Epidermal melanocyte (primary cell): Measurements from ENCODE around the gene KIAA1328.

Source experiments
- DNase-seq: peaks from one replicate; pipeline ENCODE4 v3.0.0; 2011; ENCODE audit warnings: low spot score; ENCODE audit not compliant: insufficient read length

Gene KIAA1328

DNA sequence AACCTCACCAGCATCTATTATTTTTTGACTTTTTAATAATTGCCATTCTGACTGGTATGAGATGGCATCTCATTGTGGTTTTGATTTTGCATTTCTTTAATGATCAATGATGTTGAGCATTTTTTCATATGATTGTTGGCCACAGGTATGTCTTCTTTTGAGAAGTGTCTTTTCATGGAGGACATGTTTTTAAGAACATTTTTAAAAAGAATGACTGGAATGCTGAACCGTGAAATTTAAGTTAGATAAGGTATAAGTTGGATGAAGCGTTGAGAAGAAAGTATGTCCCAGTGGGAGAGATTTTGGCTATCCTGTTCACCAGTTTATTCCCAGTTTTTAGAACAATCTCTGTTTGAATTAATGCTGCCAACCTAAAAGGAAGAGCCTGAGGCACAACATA lies 370.8 kb downstream of the KIAA1328 start:
- no peak for DNase-seq

DNA sequence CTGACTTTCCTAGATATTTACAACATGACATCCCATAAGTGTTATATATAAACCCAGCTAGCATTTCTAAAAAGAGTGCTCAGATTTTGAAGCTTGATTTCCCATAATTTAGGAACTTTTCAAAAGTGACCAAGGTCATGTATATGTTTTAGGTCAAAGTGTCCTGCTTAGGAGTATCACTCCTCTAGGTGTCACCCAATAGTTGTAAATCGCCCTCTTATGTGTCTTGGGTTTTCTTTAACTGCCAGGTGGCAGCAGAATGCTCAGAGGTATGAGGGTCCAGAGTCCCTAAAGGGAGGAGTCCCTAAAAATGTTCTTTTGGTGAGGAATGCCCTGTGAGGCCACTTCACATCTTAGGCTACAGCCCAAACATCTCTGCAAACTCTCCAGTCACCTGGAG lies 378.4 kb downstream of the KIAA1328 start:
- DNase-seq = no peak

DNA sequence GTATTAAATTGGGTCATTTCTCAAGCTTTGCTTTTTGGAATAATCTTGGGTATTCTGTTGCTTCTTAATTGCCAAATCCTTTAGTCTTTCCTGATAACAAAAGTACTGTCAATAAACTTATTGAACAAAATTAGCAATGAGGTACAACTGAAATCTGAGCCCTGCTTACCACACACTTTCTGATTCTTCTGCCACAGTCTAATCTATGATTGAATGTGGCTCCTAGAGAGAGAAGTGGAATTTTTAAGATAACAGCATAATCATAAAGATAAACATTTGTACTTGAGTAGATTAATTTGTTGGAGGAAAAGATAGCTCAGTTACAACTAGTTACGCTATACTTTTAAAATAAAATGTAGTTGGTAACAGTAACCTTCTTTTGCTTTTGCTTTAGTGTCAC lies 381.9 kb downstream of the KIAA1328 start:
- no peak for DNase-seq

DNA sequence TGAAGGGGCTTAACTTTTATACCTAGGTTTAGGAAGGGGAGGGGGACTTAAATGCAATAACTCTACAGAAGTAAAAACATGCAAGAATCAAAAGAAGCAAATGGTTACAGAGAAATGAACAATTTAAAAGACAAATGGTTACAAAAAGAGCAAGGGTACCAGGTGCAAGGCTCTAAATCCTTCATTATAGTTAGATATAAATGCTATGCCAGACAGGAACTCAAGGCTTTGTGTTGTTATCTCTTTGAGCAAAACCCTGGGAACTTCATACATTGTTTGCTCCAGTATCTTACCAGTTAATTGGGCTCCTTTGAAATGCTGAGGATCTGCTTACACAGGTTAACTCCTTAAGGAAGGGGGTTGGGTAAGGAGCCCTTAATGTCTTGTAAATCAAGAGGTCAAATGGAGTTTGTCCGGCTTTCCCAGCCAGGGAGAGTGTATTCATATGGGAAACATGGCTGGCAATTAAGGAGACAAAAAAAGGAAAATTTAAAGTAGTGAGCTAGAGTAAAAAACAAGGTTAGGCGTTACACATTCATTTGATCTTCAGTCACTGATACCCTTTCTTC lies 389.2 kb downstream of the KIAA1328 start:
- DNase-seq = no peak

DNA sequence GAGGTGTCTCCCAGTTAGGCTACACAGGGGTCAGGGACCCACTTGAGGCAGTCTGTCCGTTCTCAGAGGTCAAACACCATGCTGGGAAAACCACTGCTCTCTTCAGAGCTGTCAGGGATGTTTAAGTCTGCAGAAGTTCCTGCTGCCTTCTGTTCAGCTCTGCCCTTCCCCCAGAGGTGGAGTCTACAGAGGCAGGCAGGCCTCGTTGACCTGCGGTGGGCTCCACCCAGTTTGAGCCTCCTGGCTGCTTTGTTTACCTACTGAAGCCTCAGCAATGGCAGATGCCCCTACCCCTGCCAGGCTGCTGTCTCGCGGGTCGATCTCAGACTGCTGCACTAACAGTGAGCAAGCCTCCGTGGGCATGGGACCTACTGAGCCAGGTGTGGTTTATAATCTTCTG lies 390.3 kb downstream of the KIAA1328 start:
- no peak for DNase-seq

DNA sequence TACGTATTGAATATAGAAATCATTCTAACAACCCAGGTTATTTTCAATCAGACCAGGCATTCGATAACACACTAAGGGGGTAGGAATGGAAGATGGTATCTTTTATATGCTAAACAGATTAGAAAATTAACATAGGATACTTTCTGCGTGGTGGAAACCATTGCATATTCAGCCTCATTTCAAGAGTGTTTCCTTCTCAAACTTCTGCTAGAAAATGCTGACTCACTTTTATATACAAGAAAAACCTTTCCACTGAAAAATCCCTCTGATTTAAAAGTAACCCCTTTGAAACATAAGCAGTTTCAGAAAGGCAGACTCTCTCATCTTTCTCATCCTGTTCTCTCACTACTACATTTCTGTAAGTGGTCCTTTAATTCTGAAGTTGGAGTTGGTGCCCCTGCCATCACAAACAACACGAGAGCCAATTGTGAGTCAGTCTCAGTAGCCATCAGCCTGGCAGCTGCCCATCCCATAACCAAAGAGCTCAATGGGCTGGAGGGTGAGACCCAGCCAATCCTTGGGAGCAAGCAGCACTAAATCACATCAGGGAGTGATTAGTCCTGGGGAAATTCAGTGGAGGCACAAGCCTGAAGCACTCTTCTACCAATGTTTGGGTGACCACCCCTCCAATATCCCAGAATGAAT lies 393.5 kb downstream of the KIAA1328 start:
- no peak for DNase-seq

DNA sequence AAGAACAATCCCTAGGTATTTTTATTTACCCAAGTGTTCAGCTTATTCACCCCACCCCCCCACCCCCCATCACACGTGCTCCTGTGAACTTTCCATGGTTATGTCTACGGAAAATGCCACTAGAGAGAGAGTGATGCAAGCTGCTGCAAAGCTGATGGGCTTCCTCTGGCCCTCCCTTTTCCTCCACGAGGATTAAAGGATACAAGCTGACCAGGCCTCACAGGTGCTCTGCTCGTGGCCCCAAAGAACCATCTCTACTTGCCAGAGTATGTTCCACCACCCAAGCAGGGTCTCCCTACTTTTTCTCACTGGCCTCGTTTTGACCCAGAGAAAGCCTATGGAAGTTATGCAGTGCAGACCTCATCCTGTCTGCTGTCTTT lies 394.1 kb downstream of the KIAA1328 start:
- no peak for DNase-seq

DNA sequence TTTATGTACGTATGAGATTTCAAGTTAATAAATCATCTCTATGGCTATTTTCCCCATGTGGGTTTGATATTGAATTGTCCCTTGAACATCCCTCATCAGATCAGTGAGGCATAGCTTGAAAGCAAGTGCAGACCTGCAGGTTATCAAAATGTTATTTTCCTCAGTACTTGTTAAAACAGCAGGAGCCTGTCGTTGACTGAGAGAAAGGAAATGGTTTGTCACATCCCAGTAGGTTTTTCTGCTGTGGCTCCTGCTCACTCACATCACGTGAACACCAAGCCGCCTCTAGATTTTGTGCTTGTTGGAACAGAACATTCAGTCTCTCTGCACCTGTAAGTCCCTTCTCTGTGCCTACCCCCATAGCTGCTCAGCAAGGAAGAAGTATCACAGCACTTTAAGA lies 396.4 kb downstream of the KIAA1328 start:
- DNase-seq = no peak

DNA sequence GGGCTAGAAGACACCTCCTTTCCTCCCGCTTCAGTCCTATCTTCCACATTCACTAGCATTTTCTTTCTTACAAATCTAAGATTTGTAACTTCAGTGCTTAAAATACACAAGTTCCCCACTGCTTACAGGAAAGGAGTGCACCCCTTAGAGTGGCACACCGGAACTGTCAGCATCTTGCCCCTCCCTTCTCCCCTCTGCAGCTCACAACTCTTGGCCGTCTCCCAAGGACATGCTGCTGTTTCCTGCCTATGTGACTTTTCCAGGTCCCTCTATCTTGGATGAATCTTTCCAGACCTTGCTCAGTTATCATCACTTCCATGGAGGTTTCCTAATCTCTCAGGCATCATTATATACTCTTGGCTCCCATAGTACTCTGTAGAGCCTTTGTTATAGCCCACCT lies 401.8 kb downstream of the KIAA1328 start:
- DNase-seq = no peak

DNA sequence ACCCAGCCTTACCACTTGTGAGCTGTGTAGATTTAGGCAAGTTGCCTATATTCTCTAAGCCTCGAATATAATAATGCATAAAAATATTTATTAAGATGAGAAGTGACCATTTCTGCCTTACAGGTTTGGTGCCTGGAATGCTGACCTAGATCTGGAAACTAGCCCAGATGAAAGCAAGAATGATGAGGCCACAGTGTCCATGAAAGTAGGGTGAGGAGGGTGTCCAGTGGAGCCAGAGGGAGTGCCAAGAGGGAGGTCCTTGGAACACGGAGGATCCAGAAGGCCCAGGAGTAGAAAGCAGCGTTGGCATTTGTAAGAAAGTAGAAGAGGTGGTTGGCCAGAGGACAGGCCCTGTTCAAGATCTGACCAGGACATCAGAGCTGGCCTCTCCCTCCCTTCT lies 402.3 kb downstream of the KIAA1328 start:
- no peak for DNase-seq

DNA sequence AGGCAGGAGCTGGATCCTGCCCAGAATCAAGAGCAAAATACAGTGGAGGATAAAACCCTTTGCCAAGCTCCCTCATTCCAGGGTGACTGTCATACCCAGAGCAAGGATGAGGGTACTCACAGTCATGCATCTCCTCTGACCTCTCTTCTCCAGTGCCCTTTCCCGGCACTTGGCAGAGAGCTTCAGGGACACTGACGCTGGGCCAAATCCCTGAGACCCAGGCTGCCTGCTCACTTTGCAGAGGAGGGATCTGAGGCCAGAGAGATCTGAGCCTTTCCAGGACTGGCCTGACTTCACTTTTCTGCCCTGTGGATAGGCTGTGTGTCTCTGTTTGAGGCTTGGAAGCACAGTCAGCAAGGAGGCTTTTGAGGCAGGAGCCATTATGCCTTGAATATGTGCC lies 406.7 kb downstream of the KIAA1328 start:
- no peak for DNase-seq

DNA sequence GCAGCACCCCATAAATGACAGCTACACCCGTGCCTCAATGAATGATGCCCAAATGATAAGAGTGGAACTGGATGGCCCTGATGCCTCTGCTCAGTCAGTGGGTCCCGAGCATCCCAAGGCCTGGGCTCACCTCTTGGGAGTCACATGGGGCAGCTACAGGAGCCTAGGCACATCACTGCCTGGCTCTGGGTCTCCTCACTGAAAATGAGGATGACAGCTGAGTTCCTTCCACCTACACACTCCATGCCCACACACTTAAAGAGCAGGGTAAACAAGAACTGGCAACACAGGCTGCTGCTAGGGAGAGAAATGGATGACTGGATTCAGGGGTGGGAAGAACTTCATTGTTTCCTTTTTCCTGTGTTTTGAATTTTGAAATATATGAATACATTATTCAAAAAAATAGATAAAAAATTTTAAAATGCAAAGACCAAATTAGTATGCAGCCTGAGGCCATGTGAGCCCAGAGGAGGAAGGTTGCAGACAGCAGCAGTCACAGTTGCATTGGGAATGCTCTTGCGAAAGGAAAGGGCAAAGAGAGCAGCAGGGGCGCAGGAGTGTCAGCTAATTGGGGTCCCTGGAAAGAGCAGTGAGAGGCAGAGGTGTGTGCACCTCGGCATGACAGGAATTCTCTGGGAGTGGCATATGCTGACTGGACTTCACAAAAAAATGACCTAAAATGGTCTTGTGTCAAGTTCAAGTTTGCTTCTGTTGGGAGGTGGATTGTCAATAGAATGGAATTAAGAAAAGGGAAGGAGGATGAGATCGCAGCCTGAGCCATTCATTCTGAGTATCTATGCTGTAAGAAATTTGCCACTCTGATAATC lies 409.6 kb downstream of the KIAA1328 start:
- no peak for DNase-seq

DNA sequence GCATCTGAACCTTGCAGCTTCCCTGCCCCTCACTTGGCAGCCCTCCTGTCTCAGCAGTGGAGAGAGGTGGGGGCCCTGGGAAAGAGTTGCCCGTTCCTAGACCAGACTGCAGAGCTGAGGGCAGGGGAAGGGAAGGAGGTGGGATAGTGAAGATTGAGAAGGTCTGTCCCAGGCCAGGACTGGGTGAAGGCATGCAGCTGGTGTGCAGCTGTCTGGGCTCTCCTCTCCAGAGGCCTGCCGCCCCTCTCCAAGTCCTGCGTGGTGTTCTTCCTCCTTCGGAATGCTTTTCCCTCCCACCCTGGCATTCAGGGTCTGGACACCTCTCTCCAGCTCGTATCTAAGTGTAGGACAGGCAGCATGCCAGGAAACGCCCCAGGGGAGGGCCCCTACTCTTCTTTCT lies 413.2 kb downstream of the KIAA1328 start:
- DNase-seq = no peak

DNA sequence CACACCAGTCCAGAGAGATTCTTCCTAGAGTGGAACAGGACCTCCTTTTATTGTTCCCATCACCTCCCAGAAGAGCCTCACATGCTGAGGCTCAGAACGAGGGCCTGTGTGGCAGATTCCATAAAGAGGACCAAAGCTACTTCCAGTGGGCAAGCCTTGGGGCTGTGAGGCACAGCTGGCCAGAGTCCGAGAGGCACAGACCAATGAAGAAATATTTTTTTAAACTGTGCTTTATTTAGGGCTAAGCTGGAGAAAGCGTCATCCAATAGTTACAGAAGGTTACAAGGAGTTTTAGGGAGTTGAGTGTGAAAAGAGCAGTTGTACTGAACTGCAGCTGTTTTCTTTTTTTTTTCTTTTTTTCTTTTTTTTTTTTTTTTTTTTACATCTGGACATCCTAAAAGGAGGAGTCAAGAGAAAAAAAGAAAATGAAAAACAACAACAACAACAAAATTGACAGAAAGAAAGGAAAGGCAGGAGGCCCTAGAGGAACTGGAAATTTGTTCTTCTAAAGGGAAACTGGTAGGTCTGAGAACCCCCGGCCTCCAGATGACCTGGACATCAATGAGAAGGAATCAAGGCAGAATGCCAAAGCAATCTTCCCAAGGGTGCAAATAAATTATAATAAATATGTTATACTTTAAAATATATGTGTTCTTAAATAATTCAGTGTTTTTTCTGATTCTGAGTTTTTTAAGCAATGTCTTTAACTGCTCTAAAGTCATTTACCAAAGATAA lies 414.1 kb downstream of the KIAA1328 start:
- DNase-seq = no peak

DNA sequence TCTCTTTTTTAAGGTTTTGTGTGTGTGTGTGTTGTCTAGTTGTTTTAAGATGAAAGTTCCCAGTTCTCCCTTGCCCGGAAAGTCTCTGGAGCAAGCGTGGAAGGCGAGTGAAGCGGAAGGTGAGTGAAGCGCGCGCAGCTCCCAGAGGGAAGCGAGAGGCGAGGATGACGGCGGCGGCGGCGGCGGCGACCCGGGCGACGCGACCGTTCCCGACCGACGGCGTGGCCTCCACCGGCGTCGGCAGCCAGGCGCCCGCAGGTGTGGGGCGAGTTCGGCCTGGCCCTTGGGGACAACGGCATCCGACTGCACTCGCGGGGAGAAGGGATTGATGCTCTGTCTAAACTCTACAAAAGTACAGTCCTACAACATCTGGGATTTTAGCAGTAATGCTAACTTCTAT lies 414.8 kb downstream of the KIAA1328 start:
- no peak for DNase-seq

DNA sequence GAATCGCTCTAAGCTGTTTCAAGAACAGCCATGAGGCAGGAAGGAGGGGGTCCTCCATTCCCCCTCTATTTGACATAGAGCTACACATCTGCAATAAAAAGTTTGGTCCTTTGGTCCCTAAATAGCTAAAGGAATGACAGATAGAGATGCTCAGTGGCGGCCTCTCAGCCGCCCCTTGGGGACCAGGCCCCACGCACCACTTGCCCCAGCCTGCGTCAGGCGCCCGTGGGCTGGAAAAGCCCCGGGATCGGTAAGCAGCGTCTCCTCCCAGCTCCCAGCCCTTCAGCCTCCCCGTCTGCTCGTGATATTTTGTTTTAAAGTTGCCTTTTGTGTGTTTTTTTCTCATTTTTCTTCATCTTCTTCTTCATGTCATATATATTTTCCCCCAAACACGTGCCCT lies 415.7 kb downstream of the KIAA1328 start:
- DNase-seq = no peak

DNA sequence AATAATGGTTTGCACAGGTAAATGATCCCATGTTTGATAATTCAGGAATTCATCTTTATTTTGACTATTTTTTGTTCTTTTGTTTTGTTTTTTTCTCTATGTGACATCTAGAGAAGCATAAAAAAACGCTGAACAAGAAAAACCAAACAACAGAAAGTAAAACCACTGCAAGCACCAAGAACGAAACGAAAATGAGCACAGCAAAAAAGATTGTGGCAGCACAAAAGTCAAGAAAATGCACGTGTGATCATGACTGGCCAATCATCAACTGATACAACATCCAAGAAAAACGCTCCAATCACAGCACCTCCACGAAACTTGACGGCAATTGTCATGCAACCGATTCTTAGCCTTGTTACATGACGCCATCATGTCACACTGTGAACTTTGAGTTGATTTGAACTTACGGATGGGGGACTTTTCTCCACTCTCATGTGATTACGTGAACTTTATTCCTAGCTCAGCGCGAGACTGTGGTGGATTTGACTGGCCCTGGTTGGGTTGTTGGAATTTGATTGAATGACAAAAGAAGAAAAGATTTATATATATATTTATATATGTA lies 417.9 kb downstream of the KIAA1328 start:
- DNase-seq = no peak

DNA sequence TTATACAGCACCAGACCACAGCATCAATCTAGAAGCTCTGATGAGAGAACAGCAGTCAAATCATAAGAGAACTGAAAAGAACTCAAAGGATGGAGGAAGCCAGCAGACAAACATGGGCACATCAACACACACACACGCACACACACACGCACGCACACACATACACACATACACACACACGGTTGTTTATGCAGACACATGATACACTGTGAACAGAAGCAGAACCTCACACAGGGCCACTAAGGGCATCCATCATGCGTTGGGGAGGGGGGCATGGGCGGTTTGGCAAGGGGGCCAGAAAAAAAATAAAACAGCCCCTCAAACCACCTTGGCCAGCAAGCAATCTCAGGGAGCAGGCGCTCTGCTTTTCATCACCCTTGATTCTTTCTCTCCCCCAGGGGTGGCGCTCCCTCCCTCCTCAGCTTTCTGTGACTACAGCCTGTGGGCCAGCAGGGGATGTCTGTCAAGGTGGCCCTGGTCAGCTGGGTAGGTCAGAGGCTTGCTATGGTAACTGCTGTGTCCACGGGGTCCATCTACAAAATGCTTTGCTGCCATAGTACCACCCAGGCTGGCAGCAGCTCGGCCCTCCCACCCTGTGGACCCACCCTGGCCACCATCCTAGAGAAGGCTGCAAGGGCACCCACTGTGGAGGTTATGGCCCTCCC lies 418.7 kb downstream of the KIAA1328 start:
- no peak for DNase-seq

DNA sequence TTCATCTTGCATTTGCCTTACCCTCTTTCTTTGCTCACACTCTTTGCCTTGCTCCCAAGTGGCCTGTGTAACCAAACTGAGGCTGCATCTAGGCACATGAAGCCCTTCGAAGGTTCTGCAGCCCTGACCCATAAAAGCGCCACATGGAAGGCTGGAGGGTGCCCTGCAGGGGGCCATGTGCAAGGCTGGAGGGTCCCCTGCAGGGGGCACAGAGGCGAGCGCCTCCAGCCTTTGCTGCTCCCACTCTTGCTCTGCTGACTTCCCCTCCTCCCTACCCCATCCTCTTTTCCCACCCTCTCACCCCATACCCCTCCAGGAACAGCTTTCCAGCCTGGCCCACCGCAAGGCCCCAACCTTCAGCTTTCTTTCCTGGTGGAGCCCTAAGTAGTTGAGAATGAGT lies 419.4 kb downstream of the KIAA1328 start:
- DNase-seq = no peak

DNA sequence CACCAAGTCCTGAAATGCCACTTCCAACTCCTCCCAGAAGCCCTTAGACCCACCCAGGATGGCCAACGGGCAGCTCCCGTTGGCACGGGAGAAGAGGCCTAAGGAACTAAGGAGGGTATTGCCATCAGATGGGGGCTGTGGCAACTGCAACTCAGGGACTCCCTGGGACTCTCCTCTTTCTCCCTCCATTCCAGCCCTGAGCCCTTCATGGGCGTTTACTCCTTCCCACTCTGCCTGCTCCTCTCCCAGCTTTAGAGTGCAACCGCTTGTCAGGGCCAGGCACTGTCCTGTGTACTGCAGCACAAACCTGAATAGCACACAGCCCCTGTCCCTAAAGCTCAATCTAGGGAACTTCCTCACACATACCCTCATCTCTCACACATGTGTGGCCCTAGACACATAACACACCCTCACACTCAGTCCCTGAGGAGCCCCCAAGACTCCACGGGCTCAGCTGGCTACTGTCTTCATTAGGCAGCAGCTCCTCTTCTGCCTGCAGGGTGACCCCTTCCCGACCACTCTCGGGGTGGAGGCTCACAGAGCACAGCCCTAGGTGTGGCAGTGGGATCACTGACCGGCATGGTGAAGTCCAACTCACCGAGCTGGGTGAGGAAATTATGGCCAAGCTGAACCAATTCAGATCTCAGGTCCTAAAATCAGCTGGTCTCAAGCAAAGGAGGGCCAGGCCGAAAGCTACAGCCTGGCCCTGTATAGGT lies 420.4 kb downstream of the KIAA1328 start:
- DNase-seq = no peak
